Calu3 (cell line): ENCODE data around the gene NUDT21. TPM values are rescaled to one million over a fixed set of nuclear protein-coding genes. Genes with fewer than 3 reads are reported as not detected.

Experiments
- BruUV-seq: library from RNA; stranded (reverse); fragments of 400-500 nt; replicated peaks from 2 replicates; lab custom pipeline; 2021; lab: Mats Ljungman, UMichigan
- CTCF ChIA-PET: fragments of 300-600 bp; sonication (Branson Sonifier 250); formaldehyde crosslinking; loops from one replicate; lab custom pipeline; 2022; ENCODE audit warnings: antibody characterized with exemption; lab: Charles Lee
- DNase-seq: peaks from one replicate; pipeline ENCODE4 v3.0.0; 2022
- H3K27ac Mint-ChIP-seq: one replicate; pipeline ENCODE4 v1.8.0; 2022; ENCODE audit warnings: mixed read lengths; ENCODE audit not compliant: unreplicated experiment
- H3K27me3 Mint-ChIP-seq: one replicate; pipeline ENCODE4 v1.8.0; 2022; ENCODE audit warnings: mixed read lengths; ENCODE audit not compliant: unreplicated experiment
- H3K36me3 Mint-ChIP-seq: one replicate; pipeline ENCODE4 v1.8.0; 2022; ENCODE audit warnings: mild to moderate bottlenecking, moderate library complexity, mixed read lengths; ENCODE audit not compliant: insufficient read depth, unreplicated experiment
- H3K4me1 Mint-ChIP-seq: one replicate; pipeline ENCODE4 v1.8.0; 2022; ENCODE audit warnings: mild to moderate bottlenecking, low read depth, mixed read lengths; ENCODE audit not compliant: unreplicated experiment
- H3K4me3 Mint-ChIP-seq: one replicate; pipeline ENCODE4 v1.8.0; 2022; ENCODE audit warnings: mild to moderate bottlenecking, low read depth, moderate library complexity, mixed read lengths; ENCODE audit not compliant: unreplicated experiment
- H3K9me3 Mint-ChIP-seq: one replicate; pipeline ENCODE4 v1.8.0; 2022; ENCODE audit warnings: low read depth, mixed read lengths; ENCODE audit not compliant: unreplicated experiment
- CTCF ChIP-seq: fragments of 200-600 bp; IDR thresholded peaks from one replicate; pipeline ENCODE4 v1.8.0; 2022; ENCODE audit warnings: antibody characterized with exemption; ENCODE audit not compliant: unreplicated experiment
- intact Hi-C: fragments of 100-400 bp; cut with micrococcal nuclease; formaldehyde crosslinking; loops from one replicate; pipeline ENCODE4 v1.10.0; 2022; ENCODE audit not compliant: unreplicated experiment
- total RNA-seq: library from RNA; stranded (reverse); gene quantifications from 2 replicates; pipeline ENCODE4 v1.2.3, GENCODE V29; 2022

Gene NUDT21
- total RNA-seq, 1 experiment from 2014 or later = 266 TPM

GRCh38 chr16:56468800-56469199 lies 17.7 kb upstream of the NUDT21 start:
- intact Hi-C loops = no loop called here
- H3K9me3 Mint-ChIP-seq = no peaks in the 10 kb centered on the region
- CTCF ChIA-PET = no interaction called here

GRCh38 chr16:56466344-56466743 lies 15.2 kb upstream of the NUDT21 start:
- no peak overlapping the region for H3K27ac Mint-ChIP-seq
- H3K9me3 Mint-ChIP-seq = no peaks in the 10 kb centered on the region
- CTCF ChIA-PET = no interaction called here
- H3K4me1 Mint-ChIP-seq = peaks cover 7% of the 10 kb centered on the region
- H3K27me3 Mint-ChIP-seq = no peaks in the 10 kb centered on the region
- peaks cover 52% of the 10 kb centered on the region for H3K36me3 Mint-ChIP-seq
- no TSS peak for BruUV-seq
- no peak overlapping the region for H3K4me3 Mint-ChIP-seq
- intact Hi-C loops = no loop called here
- no peak for TF ChIP-seq CTCF
- no peak for DNase-seq

More at GRCh38 chr16:56468800-56469199, 17.7 kb upstream of the NUDT21 start:
- BruUV-seq = no TSS peak
- Mint-ChIP-seq H3K27me3 (no peaks in the 10 kb centered on the region), H3K4me3 (no peak overlapping the region), H3K36me3 (peaks cover 70% of the 10 kb centered on the region), H3K27ac (no peak overlapping the region), H3K4me1 (peaks cover 7% of the 10 kb centered on the region)
- TF ChIP-seq CTCF = no peak
- DNase-seq = no peak

GRCh38 chr16:56463153-56463552 lies 12.0 kb upstream of the NUDT21 start:
- no peak for DNase-seq
- Mint-ChIP-seq H3K27ac (no peak overlapping the region), H3K36me3 (peaks cover 33% of the 10 kb centered on the region), H3K4me3 (no peak overlapping the region), H3K9me3 (no peaks in the 10 kb centered on the region), H3K27me3 (no peaks in the 10 kb centered on the region), H3K4me1 (no peaks in the 10 kb centered on the region)
- CTCF ChIA-PET = no interaction called here
- no TSS peak for BruUV-seq
- intact Hi-C loops = no loop called here
- no peak for TF ChIP-seq CTCF

- Mint-ChIP-seq H3K9me3 (no peaks in the 10 kb centered on the region), H3K4me1 (no peaks in the 10 kb centered on the region), H3K27ac (no peak overlapping the region), H3K4me3 (no peak overlapping the region), H3K36me3 (peaks cover 26% of the 10 kb centered on the region), H3K27me3 (no peaks in the 10 kb centered on the region)
- no peak for DNase-seq
- no TSS peak for BruUV-seq
- CTCF ChIA-PET = interaction anchor here (0.7 kb wide), 1 partner anchor 195 kb away, joined by 5 read pairs; no protein-coding TSS in a partner anchor
- TF ChIP-seq CTCF = no peak
- intact Hi-C loops = no loop called here
These were observed 11.1 kb upstream of the NUDT21 start for GRCh38 chr16:56462064-56462796.
